Ascending aorta (tissue), 2 donors: Measurements from ENCODE around the gene CFAP74. TPM values are rescaled to one million over a fixed set of nuclear protein-coding genes. Genes with fewer than 3 reads are reported as not detected.

ENCODE experiments used
- DNase-seq, 2 donors: peaks; one replicate each; pipeline ENCODE4 v3.0.0-alpha.2; 2019; ENCODE audit warnings: low spot score in 2 of 2
- H3K27ac ChIP-seq, 2 donors: fragments of 200-600 bp; sonication (generic); one replicate each; pipeline ENCODE4 v1.5.1; 2016 to 2017; ENCODE audit warnings: mild to moderate bottlenecking in 1 of 2
- H3K27me3 ChIP-seq: fragments of 200-600 bp; sonication (generic); one replicate; pipeline ENCODE4 v1.5.1; 2017
- H3K36me3 ChIP-seq, 2 donors: fragments of 200-600 bp; sonication (generic); one replicate each; pipeline ENCODE4 v1.5.1; 2016
- H3K4me1 ChIP-seq, 2 donors: fragments of 200-600 bp; sonication (generic); one replicate each; pipeline ENCODE4 v1.5.1; 2016 to 2017; ENCODE audit warnings: mild to moderate bottlenecking in 1 of 2
- H3K4me3 ChIP-seq, 2 donors: fragments of 200-600 bp; sonication (generic); one replicate each; pipeline ENCODE4 v1.5.1; 2016 to 2017; ENCODE audit warnings: mild to moderate bottlenecking in 1 of 2
- H3K9me3 ChIP-seq, 2 donors: fragments of 200-600 bp; sonication (generic); one replicate each; pipeline ENCODE4 v1.5.1; 2016
- CTCF ChIP-seq, 3 experiments: fragments of 200-600 bp in 2 of 3; fragments of 450-650 bp in 1 of 3; sonication (generic) in 2 of 3; IDR thresholded peaks; one replicate each; pipeline ENCODE4 v1.5.1; 2016 to 2019; ENCODE audit warnings: antibody characterized with exemption in 3 of 3, mild to moderate bottlenecking in 1 of 3, moderate library complexity in 1 of 3
- intact Hi-C: fragments of 100-400 bp; cut with DNase I; formaldehyde crosslinking; loops from one replicate; pipeline ENCODE4 v1.15.1; 2023
- total RNA-seq: library from RNA; depleted of rRNA; stranded (reverse); fragments of >200 nt; gene quantifications from one replicate; pipeline ENCODE4 v1.1.0, GENCODE V29; 2016

CFAP74 gene
- total RNA-seq, result not detected

- no peak for DNase-seq
- Histone ChIP-seq H3K9me3 (no peaks in the 10 kb centered on the region), H3K36me3 (no peaks in the 10 kb centered on the region), H3K4me3 (no peak within 1 kb of the TSS), H3K27ac (no peak within 1 kb of the TSS), H3K27me3 (peaks cover 5% of the 10 kb centered on the region), H3K4me1 (no peaks in the 10 kb centered on the region)
- intact Hi-C loops, result no loop called here
- no peak for TF ChIP-seq CTCF (IDR thresholded peaks at IDR 0.05)
Observed at GRCh38 chr1:2003541-2004131, at the start of gene CFAP74. Gene CFAP74, minus strand, starts transcription at chr1:2003786. Its CDS starts 12,830 bp downstream, at chr1:1990956.

- Histone ChIP-seq H3K4me1 (no peaks in the 10 kb centered on the region), H3K36me3 (no peaks in the 10 kb centered on the region), H3K27ac (no peak overlapping the region), H3K9me3 (no peaks in the 10 kb centered on the region), H3K27me3 (peaks cover 10% of the 10 kb centered on the region), H3K4me3 (no peak overlapping the region)
- intact Hi-C loops, result no loop called here
- TF ChIP-seq CTCF (IDR thresholded peaks at IDR 0.05), result no peak
- no peak for DNase-seq
Observed at GRCh38 chr1:2053217-2053616, 49.6 kb upstream of the CFAP74 start.

DNA sequence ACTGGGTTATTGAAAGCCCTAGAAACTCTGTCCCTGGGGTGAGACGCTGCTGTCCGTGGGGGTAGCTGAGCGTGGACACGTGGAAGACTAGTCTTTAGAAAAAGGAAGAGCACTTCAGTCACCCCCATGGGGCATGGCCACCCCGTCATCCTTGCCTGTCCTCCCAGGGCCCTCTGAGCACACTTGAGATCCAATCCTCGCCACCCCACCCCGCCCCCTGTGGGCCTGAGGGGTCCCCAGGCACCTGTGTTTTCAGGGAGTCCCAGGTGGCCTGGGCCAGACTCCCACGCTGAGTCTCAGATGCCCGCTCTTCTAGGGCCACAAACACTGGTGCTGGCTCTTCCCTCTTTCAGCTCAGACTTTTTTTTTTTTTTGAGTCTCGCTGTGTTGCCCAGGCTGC lies 49.2 kb upstream of the CFAP74 start:
- Histone ChIP-seq H3K36me3 (no peaks in the 10 kb centered on the region), H3K27ac (no peak overlapping the region), H3K4me1 (no peaks in the 10 kb centered on the region), H3K4me3 (no peak overlapping the region), H3K27me3 (peaks cover 10% of the 10 kb centered on the region), H3K9me3 (no peaks in the 10 kb centered on the region)
- DNase-seq, result no peak
- intact Hi-C loops, result no loop called here
- TF ChIP-seq CTCF (IDR thresholded peaks at IDR 0.05), result no peak

GRCh38 chr1:2052054-2052679 lies 48.6 kb upstream of the CFAP74 start:
- Histone ChIP-seq H3K36me3 (no peaks in the 10 kb centered on the region), H3K4me3 (no peak overlapping the region), H3K27ac (no peak overlapping the region), H3K4me1 (no peaks in the 10 kb centered on the region), H3K9me3 (no peaks in the 10 kb centered on the region), H3K27me3 (peaks cover 12% of the 10 kb centered on the region)
- intact Hi-C loops, result no loop called here
- no peak for DNase-seq
- no peak for TF ChIP-seq CTCF (IDR thresholded peaks at IDR 0.05)

DNA sequence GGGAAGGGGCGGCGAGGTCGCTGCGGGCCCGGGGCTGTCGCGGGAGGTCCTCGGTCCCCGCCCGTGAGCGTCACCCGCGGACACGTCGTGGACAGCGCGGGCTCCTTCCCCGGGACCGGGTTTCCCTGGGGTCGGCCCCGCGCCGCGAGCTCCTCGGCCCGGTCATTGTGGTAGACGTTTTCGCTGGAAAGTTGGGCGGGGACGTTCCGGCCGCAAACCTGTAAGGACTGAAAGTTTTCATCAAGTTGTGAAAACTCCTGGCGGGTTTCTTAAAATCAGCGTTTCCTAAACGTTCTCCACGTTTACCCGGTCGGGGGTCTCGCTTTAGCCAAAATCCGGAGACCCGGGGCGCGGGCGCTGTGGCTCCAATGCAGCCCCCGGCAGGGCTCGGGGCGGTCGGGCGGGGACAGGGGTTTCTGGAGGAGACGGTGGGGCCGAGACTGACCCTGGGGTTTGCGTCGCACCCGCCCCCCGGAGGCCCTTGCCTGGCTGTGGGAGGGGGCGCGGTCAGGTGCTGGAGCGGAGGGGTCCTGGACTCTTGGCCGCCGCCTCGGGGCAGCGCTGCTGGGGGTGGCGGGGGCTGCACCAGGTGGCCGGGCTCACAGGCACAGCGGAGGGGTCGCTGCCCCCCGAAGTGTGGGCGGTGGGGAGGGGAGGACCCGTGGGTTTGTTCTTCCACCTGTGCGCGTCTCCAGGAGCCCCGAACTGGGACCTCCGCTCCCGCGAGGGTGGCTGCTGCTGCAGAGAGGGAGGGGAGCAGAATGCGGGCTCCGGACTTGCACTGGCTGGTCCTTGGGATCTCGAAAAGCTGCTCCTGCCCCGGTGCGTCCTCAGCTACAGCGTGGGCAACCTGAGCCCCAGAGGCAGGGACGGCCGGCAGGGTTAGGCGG lies 47.5 kb upstream of the CFAP74 start:
- Histone ChIP-seq H3K27ac (no peak overlapping the region), H3K4me3 (peak overlapping the region; percentile 54 to 60), H3K27me3 (peaks cover 13% of the 10 kb centered on the region), H3K9me3 (no peaks in the 10 kb centered on the region), H3K36me3 (no peaks in the 10 kb centered on the region), H3K4me1 (no peaks in the 10 kb centered on the region)
- TF ChIP-seq CTCF (IDR thresholded peaks at IDR 0.05), result no peak
- no peak for DNase-seq
- intact Hi-C loops, result no loop called here
